Activated naive CD4-positive, alpha-beta T cell treated with anti-CD3 and anti-CD28 coated beads, Interleukin-2, amount 50 U/mL, for 16 hours (primary cell): ENCODE data around the gene TSGA10.
"Not testable (repeated sequence)": the region's sequence is repeated elsewhere in the genome, so short reads cannot be mapped to it uniquely, and the experiment has no call there.

ENCODE experiments used
- DNase-seq: peaks from one replicate; pipeline ENCODE4 v3.0.0-alpha.2; 2020

Gene TSGA10

GRCh38 chr2:99154643-99155536, at the start of gene TSGA10, which contains the start of gene LIPT1:
TSGA10 (minus strand) TSS chr2:99154942; CDS start chr2:99109439, 45,503 bp downstream.
LIPT1 (plus strand) TSS chr2:99154967; CDS start chr2:99161958, 6,991 bp downstream.
- peak; percentile 93 for DNase-seq

- no peak for DNase-seq
Observed at GRCh38 chr2:99201959-99202678, 47.4 kb upstream of the TSGA10 start.

GRCh38 chr2:99200076-99200800, 45.5 kb upstream of the TSGA10 start:
- no peak for DNase-seq

- no peak for DNase-seq
Observed at GRCh38 chr2:99198103-99198841, 43.5 kb upstream of the TSGA10 start.

GRCh38 chr2:99192364-99192763, 37.6 kb upstream of the TSGA10 start:
- not testable (repeated sequence) for DNase-seq

- no peak for DNase-seq
Observed at GRCh38 chr2:99190548-99190947, 35.8 kb upstream of the TSGA10 start.

- no peak for DNase-seq
Observed at GRCh38 chr2:99188357-99188756, 33.6 kb upstream of the TSGA10 start.

GRCh38 chr2:99187011-99187410, 32.3 kb upstream of the TSGA10 start:
- DNase-seq, result no peak

- no peak for DNase-seq
Observed at GRCh38 chr2:99184811-99185210, 30.1 kb upstream of the TSGA10 start.

GRCh38 chr2:99183025-99183424, 28.3 kb upstream of the TSGA10 start:
- no peak for DNase-seq

- no peak for DNase-seq
Observed at GRCh38 chr2:99181624-99182000, 26.9 kb upstream of the TSGA10 start.

GRCh38 chr2:99180755-99181623, 26.2 kb upstream of the TSGA10 start, which contains the start of the genes MITD1 and MRPL30:
MITD1 (minus strand) TSS chr2:99181058; CDS start chr2:99180981, 77 bp downstream.
MRPL30 (plus strand) TSS chr2:99181184; CDS start chr2:99186204, 5,020 bp downstream.
- DNase-seq, result peak; percentile 87

GRCh38 chr2:99171377-99172140, 16.8 kb upstream of the TSGA10 start:
- DNase-seq, result no peak

- no peak for DNase-seq
Observed at GRCh38 chr2:99169534-99169933, 14.8 kb upstream of the TSGA10 start.

GRCh38 chr2:99166218-99166617, 11.5 kb upstream of the TSGA10 start:
- no peak for DNase-seq

- DNase-seq, result no peak
Observed at GRCh38 chr2:99159594-99159993, 4.9 kb upstream of the TSGA10 start.

- no peak for DNase-seq
Observed at GRCh38 chr2:99158599-99158998, 3.9 kb upstream of the TSGA10 start.

- DNase-seq, result no peak
Observed at GRCh38 chr2:99156891-99157290, 2.1 kb upstream of the TSGA10 start.

- DNase-seq, result no peak
Observed at GRCh38 chr2:99153921-99154604, 679 bp downstream of the TSGA10 start.
